Endometrium (tissue), 2 donors: ENCODE results near the gene CXorf66.
"Not testable (repeated sequence)": the region's sequence is repeated elsewhere in the genome, so short reads cannot be mapped to it uniquely, and the experiment has no call there.

ENCODE experiments used
- FAIRE-seq: peaks from 2 replicates; lab custom pipeline; 2012; peaks lifted over from hg19 to GRCh38; lab: Jason Lieb, UNC
- donor health status: control.
- donor health status: control.

CXorf66 gene

GRCh38 chrX:139965421-139965820 lies at the start of gene CXorf66:
TSS of gene CXorf66 (minus strand) at chrX:139965521. CDS start at chrX:139965496, 25 bp downstream.
- FAIRE-seq, result no peak

GRCh38 chrX:139982856-139983255 lies 17.5 kb upstream of the CXorf66 start:
- no peak for FAIRE-seq

GRCh38 chrX:139974471-139974870 lies 9.2 kb upstream of the CXorf66 start:
- FAIRE-seq, result no peak

GRCh38 chrX:139972629-139973624 lies 7.6 kb upstream of the CXorf66 start:
- FAIRE-seq, result no peak

- FAIRE-seq, result no peak
Measured at GRCh38 chrX:139972113-139972512, 6.8 kb upstream of the CXorf66 start.

- no peak for FAIRE-seq
Measured at GRCh38 chrX:139971394-139971749, 6.1 kb upstream of the CXorf66 start.

GRCh38 chrX:139969286-139969685 lies 4.0 kb upstream of the CXorf66 start:
- FAIRE-seq, result no peak

- no peak for FAIRE-seq
Measured at GRCh38 chrX:139967750-139968149, 2.4 kb upstream of the CXorf66 start.

- no peak for FAIRE-seq
Measured at GRCh38 chrX:139967300-139967699, 2.0 kb upstream of the CXorf66 start.

- FAIRE-seq, result not testable (repeated sequence)
Measured at GRCh38 chrX:139966159-139966558, 838 bp upstream of the CXorf66 start.

- FAIRE-seq, result not testable (repeated sequence)
Measured at GRCh38 chrX:139961091-139961490, 4.2 kb downstream of the CXorf66 start.

GRCh38 chrX:139949703-139950102 lies 15.6 kb downstream of the CXorf66 start:
- no peak for FAIRE-seq

- FAIRE-seq, result no peak
Measured at GRCh38 chrX:139945075-139945474, 20.2 kb downstream of the CXorf66 start.

GRCh38 chrX:139936259-139936658 lies 29.1 kb downstream of the CXorf66 start:
- FAIRE-seq, result no peak

GRCh38 chrX:139933904-139934303 lies 31.4 kb downstream of the CXorf66 start:
- FAIRE-seq, result no peak

- no peak for FAIRE-seq
Measured at GRCh38 chrX:139932901-139933796, 32.2 kb downstream of the CXorf66 start, which contains the start of gene ATP11C. TSS of gene ATP11C (minus strand) at chrX:139933053. CDS start at chrX:139932042, 1,011 bp downstream.

- FAIRE-seq, result no peak
Measured at GRCh38 chrX:139932073-139932900, 33.0 kb downstream of the CXorf66 start.

- FAIRE-seq, result no peak
Measured at GRCh38 chrX:139931646-139932072, 33.7 kb downstream of the CXorf66 start.

- FAIRE-seq, result no peak
Measured at GRCh38 chrX:139930916-139931645, 34.2 kb downstream of the CXorf66 start.

- no peak for FAIRE-seq
Measured at GRCh38 chrX:139930401-139930800, 34.9 kb downstream of the CXorf66 start.

GRCh38 chrX:139929876-139930275 lies 35.4 kb downstream of the CXorf66 start:
- no peak for FAIRE-seq
